IMR-90 (cell line): ENCODE measurements around the gene PTGES3. TPM values are rescaled to one million over a fixed set of nuclear protein-coding genes. Genes with fewer than 3 reads are reported as not detected.

Experiments used
- ATAC-seq: fragments of 200-7000 bp; cut with Tn5 transposase; 2 replicates; pipeline ENCODE4 v1.9.1; 2020; ENCODE audit warnings: low read depth, mild to moderate bottlenecking, moderate library complexity
- BruUV-seq: library from RNA; stranded (reverse); fragments of 400-500 nt; replicated peaks from 2 replicates; lab custom pipeline; 2021; lab: Mats Ljungman, UMichigan
- CTCF ChIA-PET: fragments of 300-600 bp; formaldehyde crosslinking; extraction: SDS; loops from one replicate; lab custom pipeline; 2021; ENCODE audit warnings: antibody characterized with exemption; lab: Yijun Ruan, JAX
- POLR2A ChIA-PET: fragments of 300-600 bp; sonication (Branson Sonifier 250); formaldehyde crosslinking; loops from one replicate; lab custom pipeline; 2022; ENCODE audit warnings: antibody characterized with exemption; ENCODE audit not compliant: unreplicated experiment; lab: Charles Lee
- DNase-seq: peaks from one replicate; pipeline ENCODE4 v3.0.0; 2013
- H2AFZ ChIP-seq: replicated peaks from 2 replicates; pipeline ENCODE3; 2013; ENCODE audit warnings: low read length, mild to moderate bottlenecking; ENCODE audit not compliant: poor library complexity
- H2AK5ac ChIP-seq: 2 replicates; pipeline ENCODE4 v1.6.1; 2013; ENCODE audit warnings: low read depth, low read length, inconsistent platforms
- H2AK9ac ChIP-seq: replicated peaks from 2 replicates; pipeline ENCODE3; 2013; ENCODE audit warnings: mild to moderate bottlenecking, low read depth, low read length, moderate library complexity; ENCODE audit not compliant: poor library complexity
- H2BK120ac ChIP-seq: 2 replicates; pipeline ENCODE4 v1.6.1; 2013; ENCODE audit warnings: low read depth, low read length, inconsistent platforms
- H2BK15ac ChIP-seq: 3 replicates; pipeline ENCODE4 v1.6.1; 2013; ENCODE audit warnings: low read depth, low read length, inconsistent platforms
- H2BK20ac ChIP-seq: 2 replicates; pipeline ENCODE4 v1.6.1; 2013; ENCODE audit warnings: low read depth, mild to moderate bottlenecking, inconsistent platforms, low read length, moderate library complexity
- H2BK5ac ChIP-seq: 2 replicates; pipeline ENCODE4 v1.6.1; 2013; ENCODE audit warnings: mild to moderate bottlenecking, low read depth, low read length, inconsistent platforms; ENCODE audit not compliant: poor library complexity, severe bottlenecking
- H3K14ac ChIP-seq: replicated peaks from 2 replicates; pipeline ENCODE4 v1.6.1; 2013; ENCODE audit warnings: low read depth, low read length, inconsistent platforms
- H3K18ac ChIP-seq: 2 replicates; pipeline ENCODE4 v1.6.1; 2013; ENCODE audit warnings: low read depth, low read length, control low read depth
- H3K23ac ChIP-seq: 2 replicates; pipeline ENCODE4 v1.6.1; 2013; ENCODE audit warnings: low read depth, low read length, inconsistent platforms
- H3K27ac ChIP-seq: 2 replicates; pipeline ENCODE4 v1.5.1; 2013; ENCODE audit warnings: mild to moderate bottlenecking, control low read depth, low read length; ENCODE audit not compliant: insufficient read depth
- H3K27me3 ChIP-seq: 2 replicates; pipeline ENCODE4 v1.6.1; 2013; ENCODE audit warnings: low read length; ENCODE audit not compliant: control insufficient read depth, insufficient read depth
- H3K36me3 ChIP-seq: 2 replicates; pipeline ENCODE4 v1.6.1; 2013; ENCODE audit warnings: low read length, mixed read lengths; ENCODE audit not compliant: control insufficient read depth, insufficient read depth
- H3K4ac ChIP-seq: 2 replicates; pipeline ENCODE4 v1.6.1; 2013; ENCODE audit warnings: low read depth, low read length, inconsistent platforms
- H3K4me1 ChIP-seq: 2 replicates; pipeline ENCODE4 v1.6.1; 2013; ENCODE audit warnings: low read length, mixed read lengths; ENCODE audit not compliant: control insufficient read depth, insufficient read depth
- H3K4me2 ChIP-seq: 2 replicates; pipeline ENCODE4 v1.6.1; 2013; ENCODE audit warnings: low read depth, mild to moderate bottlenecking, control low read depth, low read length, moderate library complexity
- H3K4me3 ChIP-seq: 2 replicates; pipeline ENCODE4 v1.5.1; 2013; ENCODE audit warnings: low read depth, mild to moderate bottlenecking, control low read depth, low read length, moderate library complexity; ENCODE audit not compliant: insufficient read depth
- H3K56ac ChIP-seq: 2 replicates; pipeline ENCODE4 v1.6.1; 2013; ENCODE audit warnings: low read length, inconsistent platforms; ENCODE audit not compliant: insufficient read depth; ENCODE audit errors: extremely low read depth
- H3K79me1 ChIP-seq, 2 experiments: 2 replicates each; pipeline ENCODE4 v1.6.1; 2013; ENCODE audit warnings: low read length in 2 of 2, inconsistent platforms in 1 of 2, low read depth in 1 of 2
- H3K9ac ChIP-seq: 2 replicates; pipeline ENCODE4 v1.6.1; 2013; ENCODE audit warnings: low read depth, low read length, control low read depth
- H3K9me1 ChIP-seq: 2 replicates; pipeline ENCODE4 v1.6.1; 2013; ENCODE audit warnings: low read length, inconsistent platforms; ENCODE audit not compliant: insufficient read depth
- H3K9me3 ChIP-seq: 2 replicates; pipeline ENCODE4 v1.6.1; 2013; ENCODE audit warnings: low read length; ENCODE audit not compliant: control insufficient read depth, insufficient read depth
- H4K20me1 ChIP-seq: 2 replicates; pipeline ENCODE4 v1.6.1; 2013; ENCODE audit warnings: low read length, inconsistent platforms; ENCODE audit not compliant: insufficient read depth
- H4K5ac ChIP-seq: 2 replicates; pipeline ENCODE4 v1.6.1; 2013; ENCODE audit warnings: mild to moderate bottlenecking, low read depth, low read length, control low read depth
- H4K8ac ChIP-seq, 2 experiments: 2 replicates each; pipeline ENCODE4 v1.6.1; 2013; ENCODE audit warnings: low read depth in 2 of 2, low read length in 2 of 2, control low read depth in 1 of 2, inconsistent platforms in 1 of 2
- H4K91ac ChIP-seq: 2 replicates; pipeline ENCODE4 v1.6.1; 2013; ENCODE audit warnings: low read depth, low read length, inconsistent platforms; ENCODE audit not compliant: insufficient read depth
- MAFK ChIP-seq: IDR thresholded peaks from 2 replicates; pipeline ENCODE4 v1.6.1; 2012; ENCODE audit warnings: low read depth, low read length, improper control_type of control experiment
- MAZ ChIP-seq: IDR thresholded peaks from 2 replicates; pipeline ENCODE4 v1.6.1; 2012; ENCODE audit warnings: low read depth, mild to moderate bottlenecking, low read length, improper control_type of control experiment, moderate library complexity, borderline replicate concordance
- RFX5 ChIP-seq: IDR thresholded peaks from 2 replicates; pipeline ENCODE4 v1.8.0; 2012; ENCODE audit warnings: low read depth, mild to moderate bottlenecking, low read length, moderate library complexity
- WGBS, 2 experiments: methylation state at CpG; one replicate each; pipeline versions ENCODE4 v1.1.5 to v1.1.7; 2013; ENCODE audit warnings: missing lambda C conversion rate in 2 of 2; ENCODE audit not compliant: insufficient read length in 1 of 2; ENCODE audit errors: extremely low coverage in 2 of 2; 5-methylcytosine and 5-hydroxymethylcytosine counted together
- dilution Hi-C: fragments of 300-500 bp; cut with HindIII; formaldehyde crosslinking; loops from one replicate; pipeline ENCODE4 v1.14.3; 2018; ENCODE audit warnings: low sequenced_read_pairs; ENCODE audit not compliant: unreplicated experiment
- in situ Hi-C: fragments of 300-500 bp; cut with MboI; formaldehyde crosslinking; loops from 3 replicates; pipeline ENCODE4 v1.14.3; 2019; ENCODE audit warnings: low sequenced_read_pairs, inconsistent platforms, mixed read lengths
- intact Hi-C: fragments of 100-400 bp; cut with micrococcal nuclease; formaldehyde crosslinking; loops from 2 replicates; pipeline ENCODE4 v1.10.0; 2022
- polyA plus RNA-seq, 3 experiments: library from polyadenylated mRNA; depleted of rRNA; stranded (reverse); fragments of >200 nt; gene quantifications; 2 replicates each; pipeline ENCODE4 v1.2.3, GENCODE V29; 2012; ENCODE audit warnings: low replicate concordance in 1 of 3
- total RNA-seq: library from RNA; depleted of rRNA; stranded (reverse); fragments of >200 nt; gene quantifications from 2 replicates; pipeline ENCODE4 v1.2.3, GENCODE V29; 2012

The PTGES3 gene
- total and polyA plus RNA-seq, 2 of the 4 experiments (the other 2 are of a cell fraction), result 42.7 to 73.2 TPM

DNA sequence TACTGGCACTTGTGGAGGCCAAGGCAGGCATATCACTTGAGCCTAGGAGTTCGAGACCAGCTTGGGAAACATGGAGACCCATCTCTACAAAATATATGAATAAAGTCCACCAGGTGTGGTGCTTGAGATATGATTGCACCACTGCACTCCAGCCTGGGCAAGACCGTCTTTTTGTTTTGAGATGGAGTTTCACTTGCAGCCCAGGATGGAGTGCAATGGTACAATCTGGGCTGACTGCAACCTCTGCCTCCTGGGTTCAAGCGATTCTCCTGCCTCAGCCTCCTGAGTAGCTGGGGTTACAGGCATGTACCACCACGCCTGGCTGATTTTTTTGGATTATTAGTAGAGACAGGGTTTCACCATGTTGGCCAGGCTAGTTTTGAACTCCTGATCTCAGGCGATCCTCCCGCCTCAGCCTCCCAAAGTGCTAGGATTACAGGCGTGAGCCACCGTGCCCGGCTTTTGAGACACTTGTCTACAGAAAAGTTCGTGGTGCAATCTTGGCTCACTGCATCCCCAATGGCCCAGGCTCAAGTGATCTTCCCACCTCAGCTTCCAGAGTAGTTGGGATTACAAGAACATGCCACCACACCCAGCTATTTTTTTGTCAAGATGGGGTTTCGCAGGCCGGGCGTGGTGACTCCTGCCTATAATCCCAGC lies 26.0 kb downstream of the PTGES3 start:
- Histone ChIP-seq H2BK5ac (no peak overlapping the region), H3K9me3 (no peaks in the 10 kb centered on the region), H3K18ac (no peak overlapping the region), H4K20me1 (0 out of 2 replicates have a peak, but pooled peaks cover 8% of the 10 kb centered on the region), H4K91ac (no peak overlapping the region), H3K4me2 (no peak overlapping the region), H3K14ac (no peak overlapping the region), H2AK5ac (no peak overlapping the region), H3K23ac (no peak overlapping the region), H3K79me1 (peaks cover 16% of the 10 kb centered on the region in 2 experiments), H4K5ac (no peak overlapping the region), H2BK20ac (no peak overlapping the region), H3K36me3 (peaks cover 19% of the 10 kb centered on the region), H3K27ac (no peak overlapping the region), H3K9ac (no peak overlapping the region), H3K4ac (no peak overlapping the region), H3K4me1 (no peaks in the 10 kb centered on the region), H2AFZ (no peak overlapping the region), H2AK9ac (no peak overlapping the region), H3K9me1 (no peaks in the 10 kb centered on the region), H4K8ac (no peak overlapping the region), H2BK15ac (no peak overlapping the region), H2BK120ac (no peak overlapping the region), H3K56ac (no peak overlapping the region), H3K27me3 (no peaks in the 10 kb centered on the region), H3K4me3 (no peak overlapping the region)
- dilution Hi-C loops, result no loop called here
- no TSS peak for BruUV-seq
- TF ChIP-seq MAFK (no peak), MAZ (no peak), RFX5 (no peak)
- in situ Hi-C loops, result no loop called here
- DNase-seq (no peak), ATAC-seq (no peak)
- 100% methylated on average over 1 of the region's 13 CpGs; no CpG with 5 or more reads in 1 of the 2 experiments for WGBS, 2 experiments
- intact Hi-C loops, result no loop called here
- ChIA-PET POLR2A (no interaction called here), CTCF (interaction anchor here (1.2 kb wide), 1 partner anchor 26 kb away, joined by 3 read pairs; no protein-coding TSS in a partner anchor)
